H7 (cell line): ENCODE measurements around the gene NTN3. TPM values are rescaled to one million over a fixed set of nuclear protein-coding genes. Genes with fewer than 3 reads are reported as not detected.

Experiments used
- DNase-seq: peaks from one replicate; pipeline ENCODE4 v3.0.0; 2012
- H3K27me3 ChIP-seq: 2 replicates; pipeline ENCODE4 v1.6.0; 2011; ENCODE audit warnings: mild to moderate bottlenecking, low read length; ENCODE audit not compliant: control insufficient read depth, insufficient read depth
- H3K36me3 ChIP-seq: replicated peaks from 2 replicates; pipeline ENCODE4 v1.5.1; 2011; ENCODE audit warnings: low read length; ENCODE audit not compliant: control insufficient read depth, insufficient read depth
- H3K4me3 ChIP-seq: 2 replicates; pipeline ENCODE4 v1.5.1; 2011; ENCODE audit warnings: low read depth, mild to moderate bottlenecking, control low read depth, low read length, moderate library complexity; ENCODE audit not compliant: insufficient read depth
- total RNA-seq: library from RNA; depleted of rRNA; stranded (reverse); fragments of >200 nt; shearing (Covaris generic); gene quantifications from 2 replicates; pipeline ENCODE4 v1.2.3, GENCODE V29; 2014

The NTN3 gene
- total RNA-seq, 1 experiment from 2014 or later = 0.73 TPM

GRCh38 chr16:2486645-2487516 lies 15.8 kb downstream of the NTN3 start:
- DNase-seq = peak; percentile 89
- Histone ChIP-seq H3K27me3 (no peaks in the 10 kb centered on the region), H3K36me3 (no peaks in the 10 kb centered on the region), H3K4me3 (no peak overlapping the region)

GRCh38 chr16:2487517-2487842 lies 16.4 kb downstream of the NTN3 start:
- H3K4me3 ChIP-seq = no peak overlapping the region
- no peaks in the 10 kb centered on the region for H3K27me3 ChIP-seq
- no peak for DNase-seq
- H3K36me3 ChIP-seq = no peaks in the 10 kb centered on the region

GRCh38 chr16:2487903-2488531 lies 16.9 kb downstream of the NTN3 start:
- no peak overlapping the region for H3K4me3 ChIP-seq
- no peaks in the 10 kb centered on the region for H3K27me3 ChIP-seq
- DNase-seq = no peak
- H3K36me3 ChIP-seq = no peaks in the 10 kb centered on the region

GRCh38 chr16:2489581-2489980 lies 18.5 kb downstream of the NTN3 start:
- no peaks in the 10 kb centered on the region for H3K36me3 ChIP-seq
- no peak for DNase-seq
- H3K4me3 ChIP-seq = no peak overlapping the region
- no peaks in the 10 kb centered on the region for H3K27me3 ChIP-seq

DNA sequence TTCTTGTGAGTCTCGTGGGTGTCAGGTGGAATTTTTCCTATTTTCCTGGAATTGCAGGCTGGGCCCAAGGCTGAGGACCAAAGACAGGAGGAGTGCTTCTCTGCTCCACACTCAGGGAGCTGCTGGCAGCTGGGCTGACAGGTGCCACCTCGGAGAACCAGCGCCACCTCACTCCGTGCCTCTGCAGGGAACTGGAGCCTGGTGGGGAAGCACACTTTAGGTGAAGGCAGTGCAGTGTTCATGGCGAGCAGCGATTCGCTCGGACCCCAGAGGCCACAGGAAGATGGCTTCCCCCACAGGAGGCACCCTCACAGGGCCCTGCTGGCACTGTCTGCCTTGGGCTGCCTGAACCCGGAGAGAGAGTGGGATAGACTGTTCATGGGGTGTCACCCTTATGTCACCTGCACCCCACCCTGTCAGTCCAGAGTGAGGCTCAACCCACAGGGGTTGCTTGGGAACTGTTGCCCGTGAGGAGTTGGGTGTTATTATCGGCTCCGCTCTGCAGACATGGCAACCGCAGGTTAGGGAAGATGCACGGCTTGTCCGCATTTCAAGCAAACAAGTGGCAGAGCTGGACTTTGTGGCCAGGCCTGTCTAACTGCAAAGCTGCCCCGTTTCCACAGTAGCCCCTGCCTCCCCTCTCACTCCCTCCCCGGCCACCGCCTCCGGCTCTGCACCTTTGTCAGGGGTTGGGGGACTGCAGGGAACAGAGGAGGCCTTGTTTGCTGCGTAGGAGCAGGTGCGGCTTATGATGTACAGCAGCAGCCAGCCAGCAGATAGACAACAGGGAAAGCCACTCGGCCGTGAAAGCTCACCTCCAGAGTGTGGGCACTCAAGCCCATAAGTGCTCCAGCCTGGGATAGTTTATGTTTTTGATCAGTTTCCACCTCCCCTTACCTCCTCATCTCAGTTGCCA lies 19.4 kb downstream of the NTN3 start:
- no peak overlapping the region for H3K4me3 ChIP-seq
- no peak for DNase-seq

DNA sequence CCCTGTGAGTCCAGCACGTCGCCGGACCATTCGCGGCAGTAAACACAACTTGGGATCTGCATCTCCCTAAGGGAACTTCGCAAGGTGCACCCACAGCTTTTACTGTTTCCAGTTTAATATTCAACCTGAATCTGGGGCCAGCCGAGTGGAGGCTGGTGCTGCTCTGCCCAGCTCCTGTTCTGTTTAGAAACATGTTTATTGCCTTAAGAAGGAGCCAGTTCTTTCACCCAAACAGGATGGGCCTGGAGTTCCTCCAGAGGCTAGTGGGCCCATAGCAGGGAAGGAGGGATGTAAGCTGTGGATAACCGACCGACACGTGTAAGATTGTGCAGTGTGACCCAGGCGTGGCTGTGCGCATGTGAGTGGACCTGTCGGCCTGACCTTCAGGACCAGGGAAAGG lies 21.2 kb downstream of the NTN3 start:
- H3K27me3 ChIP-seq = no peaks in the 10 kb centered on the region
- no peaks in the 10 kb centered on the region; the same call in 1 of the 2 replicates for H3K36me3 ChIP-seq
- H3K4me3 ChIP-seq = no peak overlapping the region
- no peak for DNase-seq

More for the DNA sequence above, 19.4 kb downstream of the NTN3 start:
- H3K36me3 ChIP-seq = no peaks in the 10 kb centered on the region
- H3K27me3 ChIP-seq = no peaks in the 10 kb centered on the region

DNA sequence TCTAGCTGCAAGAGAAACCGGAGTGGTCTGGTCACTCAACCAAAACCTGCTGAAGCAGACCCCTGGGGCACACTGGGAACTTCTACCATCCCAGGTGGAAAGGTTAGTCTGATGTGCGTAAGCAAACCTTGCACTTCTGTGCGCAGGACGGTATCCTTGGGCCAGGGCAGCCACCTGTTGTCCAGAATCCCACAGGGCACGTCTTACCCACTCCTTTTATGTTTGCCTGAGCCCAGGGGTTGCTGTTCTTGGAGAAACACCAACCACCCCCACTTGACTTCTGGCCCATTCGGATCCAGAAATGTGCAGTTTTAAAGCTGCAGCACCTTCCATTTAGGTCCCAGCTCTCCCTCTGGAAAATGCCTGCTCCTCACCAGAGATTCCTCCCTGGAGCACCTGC lies 22.5 kb downstream of the NTN3 start:
- no peak for DNase-seq
- Histone ChIP-seq H3K27me3 (no peaks in the 10 kb centered on the region), H3K4me3 (no peak overlapping the region), H3K36me3 (peaks cover 2% of the 10 kb centered on the region)

GRCh38 chr16:2494616-2495015 lies 23.5 kb downstream of the NTN3 start:
- DNase-seq = no peak
- Histone ChIP-seq H3K27me3 (no peaks in the 10 kb centered on the region), H3K4me3 (no peak overlapping the region), H3K36me3 (peaks cover 2% of the 10 kb centered on the region)

GRCh38 chr16:2495041-2495440 lies 23.9 kb downstream of the NTN3 start:
- no peak overlapping the region for H3K4me3 ChIP-seq
- peaks cover 2% of the 10 kb centered on the region for H3K36me3 ChIP-seq
- DNase-seq = no peak
- H3K27me3 ChIP-seq = no peaks in the 10 kb centered on the region

DNA sequence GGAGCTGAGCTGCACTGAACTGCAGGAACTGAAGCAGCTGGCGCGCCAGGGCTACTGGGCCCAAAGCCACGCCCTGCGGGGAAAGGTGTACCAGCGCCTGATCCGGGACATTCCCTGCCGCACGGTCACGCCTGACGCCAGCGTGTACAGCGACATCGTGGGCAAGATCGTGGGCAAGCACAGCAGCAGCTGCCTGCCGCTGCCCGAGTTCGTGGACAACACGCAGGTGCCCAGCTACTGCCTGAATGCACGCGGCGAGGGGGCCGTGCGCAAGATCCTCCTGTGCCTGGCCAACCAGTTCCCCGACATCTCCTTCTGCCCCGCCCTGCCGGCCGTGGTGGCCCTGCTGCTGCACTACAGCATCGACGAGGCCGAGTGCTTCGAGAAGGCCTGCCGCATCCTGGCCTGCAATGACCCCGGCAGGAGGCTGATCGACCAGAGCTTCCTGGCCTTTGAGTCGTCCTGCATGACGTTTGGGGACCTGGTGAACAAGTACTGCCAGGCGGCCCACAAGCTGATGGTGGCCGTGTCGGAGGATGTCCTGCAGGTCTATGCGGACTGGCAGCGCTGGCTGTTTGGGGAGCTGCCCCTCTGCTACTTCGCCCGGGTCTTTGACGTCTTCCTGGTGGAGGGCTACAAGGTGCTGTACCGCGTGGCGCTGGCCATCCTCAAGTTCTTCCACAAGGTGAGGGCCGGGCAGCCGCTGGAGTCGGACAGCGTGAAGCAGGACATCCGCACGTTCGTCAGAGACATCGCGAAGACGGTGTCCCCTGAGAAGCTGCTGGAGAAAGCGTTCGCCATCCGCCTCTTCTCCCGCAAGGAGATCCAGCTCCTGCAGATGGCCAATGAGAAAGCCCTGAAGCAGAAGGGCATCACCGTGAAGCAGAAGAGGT lies 25.4 kb downstream of the NTN3 start:
- no peak overlapping the region for H3K4me3 ChIP-seq
- no peak for DNase-seq

GRCh38 chr16:2497116-2497630 lies 26.1 kb downstream of the NTN3 start:
- Histone ChIP-seq H3K4me3 (no peak overlapping the region), H3K36me3 (peaks cover 2% of the 10 kb centered on the region), H3K27me3 (no peaks in the 10 kb centered on the region)
- DNase-seq = no peak

More for the DNA sequence above, 25.4 kb downstream of the NTN3 start:
- Histone ChIP-seq H3K36me3 (peaks cover 2% of the 10 kb centered on the region), H3K27me3 (no peaks in the 10 kb centered on the region)

GRCh38 chr16:2497695-2498484 lies 26.8 kb downstream of the NTN3 start:
- Histone ChIP-seq H3K36me3 (peaks cover 2% of the 10 kb centered on the region), H3K4me3 (no peak overlapping the region), H3K27me3 (no peaks in the 10 kb centered on the region)
- DNase-seq = no peak
